ENCODE results near the gene NYAP1.

NYAP1 gene

GRCh38 chr7:100543586-100543985, 59.9 kb downstream of the NYAP1 start:
- ATAC-seq (ENCODE audit: low read depth): no peak
- Histone ChIP-seq H3K27me3 (ENCODE audit: insufficient read depth, poor library complexity, severe bottlenecking) (no peaks in the 10 kb centered on the region), H3K9me3 (ENCODE audit: severe bottlenecking) (no peaks in the 10 kb centered on the region), H3K36me3 (ENCODE audit: low read depth) (peaks cover 1% of the 10 kb centered on the region), H3K4me3 (ENCODE audit: severe bottlenecking) (no peak overlapping the region), H3K4me1 (ENCODE audit: insufficient read depth, poor library complexity, severe bottlenecking) (peaks cover 45% of the 10 kb centered on the region), H3K27ac (ENCODE audit: poor library complexity, severe bottlenecking) (peak overlapping the region; percentile 98)
- no peak for TF ChIP-seq CTCF (IDR thresholded peaks at IDR 0.05; ENCODE audit: poor library complexity, severe bottlenecking)
- DNase-seq (ENCODE audit: low spot score): no peak

GRCh38 chr7:100544386-100544785, 60.7 kb downstream of the NYAP1 start:
- H3K4me3 ChIP-seq (ENCODE audit: severe bottlenecking): no peak overlapping the region
- peaks cover 45% of the 10 kb centered on the region for H3K4me1 ChIP-seq (ENCODE audit: insufficient read depth, poor library complexity, severe bottlenecking)
- H3K27me3 ChIP-seq (ENCODE audit: insufficient read depth, poor library complexity, severe bottlenecking): no peaks in the 10 kb centered on the region
- H3K9me3 ChIP-seq (ENCODE audit: severe bottlenecking): no peaks in the 10 kb centered on the region
- no peak for DNase-seq (ENCODE audit: low spot score)
- peak overlapping the region; percentile 98 for H3K27ac ChIP-seq (ENCODE audit: poor library complexity, severe bottlenecking)
- TF ChIP-seq CTCF (IDR thresholded peaks at IDR 0.05; ENCODE audit: poor library complexity, severe bottlenecking): no peak
- H3K36me3 ChIP-seq (ENCODE audit: low read depth): peaks cover 9% of the 10 kb centered on the region
- no peak for ATAC-seq (ENCODE audit: low read depth)
